GM12878 (cell line): ENCODE results near the gene ROBO1. TPM values are rescaled to one million over a fixed set of nuclear protein-coding genes. Genes with fewer than 3 reads are reported as not detected.

Experiments
- ATAC-seq: fragments of 200-7000 bp; cut with Tn5 transposase; 3 replicates; pipeline ENCODE4 v1.9.1; 2020; ENCODE audit warnings: mild to moderate bottlenecking, moderate library complexity
- BruUV-seq: library from RNA; stranded (reverse); fragments of 400-500 nt; replicated peaks from 2 replicates; lab custom pipeline; 2021; lab: Mats Ljungman, UMichigan
- CTCF ChIA-PET: fragments of 300-600 bp; sonication (Branson Sonifier 250); formaldehyde crosslinking; extraction: SDS; loops from one replicate; lab custom pipeline; 2021; ENCODE audit warnings: inconsistent platforms; lab: Yijun Ruan, JAX
- POLR2A ChIA-PET: fragments of 350-600 bp; formaldehyde crosslinking; extraction: SDS; loops from one replicate; lab custom pipeline; 2021; ENCODE audit warnings: inconsistent platforms; lab: Charles Lee
- RAD21 ChIA-PET: fragments of 300-600 bp; sonication (Branson Sonifier 250); formaldehyde crosslinking; loops from one replicate; lab custom pipeline; 2023; ENCODE audit warnings: antibody characterized with exemption; ENCODE audit not compliant: unreplicated experiment; lab: Charles Lee
- SMC1A ChIA-PET: fragments of 300-600 bp; sonication (Branson Sonifier 250); formaldehyde crosslinking; loops from one replicate; lab custom pipeline; 2023; ENCODE audit not compliant: unreplicated experiment, uncharacterized antibody; lab: Charles Lee
- DNase-seq: peaks from one replicate; pipeline ENCODE4 v3.0.0-alpha.2; 2011; ENCODE audit warnings: low read depth, low spot score
- FAIRE-seq: peaks from 3 replicates; lab custom pipeline; 2011; peaks lifted over from hg19 to GRCh38; lab: Jason Lieb, UNC
- H2AFZ ChIP-seq: 2 replicates; pipeline ENCODE4 v1.6.0; 2011; ENCODE audit warnings: low read depth, low read length, control low read depth; ENCODE audit not compliant: control insufficient read depth
- H3K27ac ChIP-seq: 2 replicates; pipeline ENCODE4 v1.5.1; 2011; ENCODE audit warnings: control low read depth; ENCODE audit not compliant: control insufficient read depth, insufficient read depth
- H3K27me3 ChIP-seq, 2 experiments: replicated peaks in 1 of 2; 2 replicates each; pipeline versions ENCODE4 v1.6.0 to v1.6.1; 2011; ENCODE audit warnings: low read length in 1 of 2; ENCODE audit not compliant: control insufficient read depth in 2 of 2, insufficient read depth in 2 of 2
- H3K36me3 ChIP-seq, 2 experiments: 2 replicates each; pipeline ENCODE4 v1.5.1; 2011; ENCODE audit warnings: low read length in 1 of 2; ENCODE audit not compliant: control insufficient read depth in 2 of 2, insufficient read depth in 2 of 2
- H3K4me1 ChIP-seq: 2 replicates; pipeline ENCODE4 v1.6.1; 2011; ENCODE audit warnings: mild to moderate bottlenecking, low read length, moderate library complexity, mixed read lengths; ENCODE audit not compliant: control insufficient read depth, insufficient read depth
- H3K4me2 ChIP-seq: 2 replicates; pipeline ENCODE4 v1.6.0; 2011; ENCODE audit warnings: control low read depth; ENCODE audit not compliant: control insufficient read depth, insufficient read depth
- H3K4me3 ChIP-seq: fragments of 200-600 bp; sonication (generic); 2 replicates; pipeline ENCODE4 v1.5.1; 2016
- H3K79me2 ChIP-seq: 2 replicates; pipeline ENCODE4 v1.6.0; 2011; ENCODE audit warnings: low read length; ENCODE audit not compliant: control insufficient read depth, insufficient read depth
- H3K9ac ChIP-seq: 2 replicates; pipeline ENCODE4 v1.8.0; 2011; ENCODE audit warnings: low read length, control low read depth, mixed read lengths; ENCODE audit not compliant: control insufficient read depth, insufficient read depth
- H3K9me3 ChIP-seq: replicated peaks from 3 replicates; pipeline ENCODE4 v1.5.1; 2011; ENCODE audit warnings: mild to moderate bottlenecking, low read length; ENCODE audit not compliant: control insufficient read depth, insufficient read depth
- H4K20me1 ChIP-seq: 2 replicates; pipeline ENCODE4 v1.6.0; 2011; ENCODE audit not compliant: control insufficient read depth, insufficient read depth
- ATF3 ChIP-seq: IDR thresholded peaks from 2 replicates; pipeline ENCODE4 v1.6.1; 2011; ENCODE audit warnings: low read depth, mild to moderate bottlenecking, low read length, moderate library complexity, borderline replicate concordance; ENCODE audit errors: extremely low read depth
- BRCA1 ChIP-seq: IDR thresholded peaks from 2 replicates; pipeline ENCODE4 v1.6.1; 2011; ENCODE audit warnings: low read depth, low read length, improper control_type of control experiment
- GABPA ChIP-seq: IDR thresholded peaks from 2 replicates; pipeline ENCODE4 v1.6.1; 2014; ENCODE audit warnings: antibody characterized with exemption, low read depth, mild to moderate bottlenecking, inconsistent platforms
- HDAC6 ChIP-seq: fragments of 200-600 bp; sonication (generic); IDR thresholded peaks from one replicate; pipeline ENCODE4 v1.8.0; 2017; ENCODE audit warnings: antibody characterized with exemption; ENCODE audit not compliant: unreplicated experiment
- IKZF1 ChIP-seq: fragments of 450-650 bp; conservative IDR thresholded peaks from 2 replicates; pipeline ENCODE4 v1.6.1; 2017; ENCODE audit warnings: antibody characterized with exemption, mild to moderate bottlenecking
- MEF2A ChIP-seq: IDR thresholded peaks from 2 replicates; pipeline ENCODE4 v1.6.1; 2011; ENCODE audit warnings: low read depth, mild to moderate bottlenecking, low read length, moderate library complexity; ENCODE audit not compliant: insufficient read depth
- NR2F1 ChIP-seq: fragments of 450-650 bp; conservative IDR thresholded peaks from 2 replicates; pipeline ENCODE4 v1.6.1; 2017; ENCODE audit warnings: mild to moderate bottlenecking
- PAX8 ChIP-seq: fragments of 450-650 bp; IDR thresholded peaks from 2 replicates; pipeline ENCODE4 v1.6.1; 2017; ENCODE audit warnings: mild to moderate bottlenecking, moderate library complexity
- PRDM15 ChIP-seq: fragments of 450-650 bp; formaldehyde crosslinking; IDR thresholded peaks from 2 replicates; pipeline ENCODE4 v1.4.0; 2020; ENCODE audit warnings: mild to moderate bottlenecking, moderate library complexity
- REST ChIP-seq: IDR thresholded peaks from 2 replicates; pipeline ENCODE4 v1.6.1; 2012; ENCODE audit warnings: mild to moderate bottlenecking, low read depth, low read length
- TCF12 ChIP-seq: IDR thresholded peaks from 2 replicates; pipeline ENCODE4 v1.6.1; 2011; ENCODE audit warnings: low read depth, mild to moderate bottlenecking, low read length
- ZNF622 ChIP-seq: fragments of 450-650 bp; IDR thresholded peaks from 2 replicates; pipeline ENCODE4 v1.6.1; 2017; ENCODE audit warnings: mild to moderate bottlenecking, inconsistent platforms
- WGBS: methylation state at CpG from one replicate; pipeline ENCODE4 v1.1.6; 2016; ENCODE audit warnings: low lambda C conversion rate; ENCODE audit not compliant: insufficient replicate concordance, insufficient coverage; ENCODE audit errors: missing lambda C conversion rate; 5-methylcytosine and 5-hydroxymethylcytosine counted together
- in situ Hi-C: fragments of 300-500 bp; cut with MboI; formaldehyde crosslinking; loops from 9 replicates; pipeline ENCODE4 v1.14.3; 2018; ENCODE audit warnings: mixed read lengths
- intact Hi-C: fragments of 100-400 bp; cut with micrococcal nuclease; formaldehyde crosslinking; loops from one replicate; pipeline ENCODE4 v1.14.2; 2022; ENCODE audit not compliant: unreplicated experiment
- polyA plus RNA-seq, 11 experiments: library from polyadenylated mRNA; depleted of rRNA in 4 of 11; unstranded in 6 of 11; stranded (reverse) in 5 of 11; fragments of >200 nt; fragmentation: Nextera tagmentation in 4 of 11; fragmentation: Illumina TruSeq in 1 of 11; extraction: Ambion mirVana in 4 of 11; extraction: Trizol in 1 of 11; gene quantifications; 1 replicate in 1 of 11; 2 replicates in 10 of 11; pipeline versions ENCODE4 v1.2.1 to v1.2.3, GENCODE V29; 2011 to 2016; ENCODE audit warnings: inconsistent platforms in 2 of 11, missing spikeins in 2 of 11, low read depth in 1 of 11
- total RNA-seq, 4 experiments: library from RNA; depleted of rRNA in 3 of 4; stranded (reverse); fragments of >200 nt in 3 of 4; fragmentation: Illumina TruSeq in 1 of 4; extraction: Trizol in 1 of 4; gene quantifications; 2 replicates each; pipeline versions ENCODE4 v1.2.1 to v1.2.3, GENCODE V29; 2013 to 2021
- TF ChIP-seq, protein P1 (sequence below): fragments of 450-650 bp; IDR thresholded peaks from 2 replicates; pipeline ENCODE4 v1.6.1; 2017; ENCODE audit warnings: low read depth, mild to moderate bottlenecking, moderate library complexity

The ROBO1 gene
- total and polyA plus RNA-seq, 10 of the 15 experiments (the other 5 are each of a cell fraction or from before 2014, with no cell fraction given) = 0.29 to 46.5 (median 1.2) TPM

DNA sequence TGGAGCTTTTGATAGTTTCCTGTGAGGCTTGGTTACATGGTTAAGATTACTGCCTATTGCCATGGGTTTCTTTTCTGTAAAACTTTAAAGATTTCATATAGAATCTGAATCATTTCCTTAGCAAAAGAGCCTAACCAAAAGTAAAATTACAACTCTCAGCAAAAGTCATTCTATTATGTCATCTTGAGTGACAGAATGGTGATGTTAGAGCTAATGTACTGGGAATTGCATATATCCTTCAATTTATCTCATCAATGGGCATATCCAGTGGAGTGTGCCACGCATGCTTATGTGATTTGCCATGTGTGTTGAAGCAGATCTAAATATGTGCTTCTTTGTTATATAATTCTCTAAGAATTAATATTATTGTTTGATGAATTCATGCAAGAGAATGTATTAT lies 212.1 kb downstream of the ROBO1 start:
- in situ Hi-C loops (no loop called here), intact Hi-C loops (no loop called here)
- no peak overlapping the region for H2AFZ ChIP-seq
- H3K9me3 ChIP-seq = no peaks in the 10 kb centered on the region
- no peak for ATAC-seq
- no peaks in the 10 kb centered on the region for H3K27me3 ChIP-seq
- FAIRE-seq = no peak
- ChIA-PET CTCF (no interaction called here), SMC1A (no interaction called here), RAD21 (no interaction called here), POLR2A (no interaction called here)
- DNase-seq = no peak
- H3K27ac ChIP-seq = no peak overlapping the region
- no peaks in the 10 kb centered on the region for H3K36me3 ChIP-seq
- 3% methylated on average over 1 of the region's 1 CpG for WGBS
- H4K20me1 ChIP-seq = no peaks in the 10 kb centered on the region
- no peak overlapping the region for H3K4me3 ChIP-seq
- no peak overlapping the region for H3K9ac ChIP-seq
- no peak overlapping the region for H3K4me2 ChIP-seq
- H3K4me1 ChIP-seq = no peaks in the 10 kb centered on the region
- H3K79me2 ChIP-seq = no peaks in the 10 kb centered on the region
- BruUV-seq = no TSS peak
- no peak for TF ChIP-seq IKZF1
- TF ChIP-seq HDAC6 = no peak
- no peak for TF ChIP-seq PAX8
- TF ChIP-seq TCF12 = no peak
- no peak for TF ChIP-seq ATF3
- no peak for TF ChIP-seq BRCA1
- no peak for TF ChIP-seq GABPA
- no peak for TF ChIP-seq NR2F1
- no peak for TF ChIP-seq MEF2A
- TF ChIP-seq ZNF622 = no peak
- TF ChIP-seq, protein P1, sequence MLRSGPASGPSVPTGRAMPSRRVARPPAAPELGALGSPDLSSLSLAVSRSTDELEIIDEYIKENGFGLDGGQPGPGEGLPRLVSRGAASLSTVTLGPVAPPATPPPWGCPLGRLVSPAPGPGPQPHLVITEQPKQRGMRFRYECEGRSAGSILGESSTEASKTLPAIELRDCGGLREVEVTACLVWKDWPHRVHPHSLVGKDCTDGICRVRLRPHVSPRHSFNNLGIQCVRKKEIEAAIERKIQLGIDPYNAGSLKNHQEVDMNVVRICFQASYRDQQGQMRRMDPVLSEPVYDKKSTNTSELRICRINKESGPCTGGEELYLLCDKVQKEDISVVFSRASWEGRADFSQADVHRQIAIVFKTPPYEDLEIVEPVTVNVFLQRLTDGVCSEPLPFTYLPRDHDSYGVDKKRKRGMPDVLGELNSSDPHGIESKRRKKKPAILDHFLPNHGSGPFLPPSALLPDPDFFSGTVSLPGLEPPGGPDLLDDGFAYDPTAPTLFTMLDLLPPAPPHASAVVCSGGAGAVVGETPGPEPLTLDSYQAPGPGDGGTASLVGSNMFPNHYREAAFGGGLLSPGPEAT = no peak
- TF ChIP-seq PRDM15 (CRISPR knock-in tag) = no peak
- no peak for TF ChIP-seq REST
